GM12878 (cell line): ENCODE data around the gene DGCR8. TPM values are rescaled to one million over a fixed set of nuclear protein-coding genes. Genes with fewer than 3 reads are reported as not detected.

Source experiments
- ATAC-seq: fragments of 200-7000 bp; cut with Tn5 transposase; 3 replicates; pipeline ENCODE4 v1.9.1; 2020; ENCODE audit warnings: mild to moderate bottlenecking, moderate library complexity
- BruUV-seq: library from RNA; stranded (reverse); fragments of 400-500 nt; replicated peaks from 2 replicates; lab custom pipeline; 2021; lab: Mats Ljungman, UMichigan
- CTCF ChIA-PET: fragments of 300-600 bp; sonication (Branson Sonifier 250); formaldehyde crosslinking; extraction: SDS; loops from one replicate; lab custom pipeline; 2021; ENCODE audit warnings: inconsistent platforms; lab: Yijun Ruan, JAX
- POLR2A ChIA-PET: fragments of 350-600 bp; formaldehyde crosslinking; extraction: SDS; loops from one replicate; lab custom pipeline; 2021; ENCODE audit warnings: inconsistent platforms; lab: Charles Lee
- RAD21 ChIA-PET: fragments of 300-600 bp; sonication (Branson Sonifier 250); formaldehyde crosslinking; loops from one replicate; lab custom pipeline; 2023; ENCODE audit warnings: antibody characterized with exemption; ENCODE audit not compliant: unreplicated experiment; lab: Charles Lee
- SMC1A ChIA-PET: fragments of 300-600 bp; sonication (Branson Sonifier 250); formaldehyde crosslinking; loops from one replicate; lab custom pipeline; 2023; ENCODE audit not compliant: unreplicated experiment, uncharacterized antibody; lab: Charles Lee
- DNase-seq: peaks from one replicate; pipeline ENCODE4 v3.0.0-alpha.2; 2011; ENCODE audit warnings: low read depth, low spot score
- FAIRE-seq: peaks from 3 replicates; lab custom pipeline; 2011; peaks lifted over from hg19 to GRCh38; lab: Jason Lieb, UNC
- H2AFZ ChIP-seq: 2 replicates; pipeline ENCODE4 v1.6.0; 2011; ENCODE audit warnings: low read depth, low read length, control low read depth; ENCODE audit not compliant: control insufficient read depth
- H3K27ac ChIP-seq: 2 replicates; pipeline ENCODE4 v1.5.1; 2011; ENCODE audit warnings: control low read depth; ENCODE audit not compliant: control insufficient read depth, insufficient read depth
- H3K27me3 ChIP-seq, 2 experiments: replicated peaks in 1 of 2; 2 replicates each; pipeline versions ENCODE4 v1.6.0 to v1.6.1; 2011; ENCODE audit warnings: low read length in 1 of 2; ENCODE audit not compliant: control insufficient read depth in 2 of 2, insufficient read depth in 2 of 2
- H3K36me3 ChIP-seq, 2 experiments: 2 replicates each; pipeline ENCODE4 v1.5.1; 2011; ENCODE audit warnings: low read length in 1 of 2; ENCODE audit not compliant: control insufficient read depth in 2 of 2, insufficient read depth in 2 of 2
- H3K4me1 ChIP-seq: 2 replicates; pipeline ENCODE4 v1.6.1; 2011; ENCODE audit warnings: mild to moderate bottlenecking, low read length, moderate library complexity, mixed read lengths; ENCODE audit not compliant: control insufficient read depth, insufficient read depth
- H3K4me2 ChIP-seq: 2 replicates; pipeline ENCODE4 v1.6.0; 2011; ENCODE audit warnings: control low read depth; ENCODE audit not compliant: control insufficient read depth, insufficient read depth
- H3K4me3 ChIP-seq: fragments of 200-600 bp; sonication (generic); 2 replicates; pipeline ENCODE4 v1.5.1; 2016
- H3K79me2 ChIP-seq: 2 replicates; pipeline ENCODE4 v1.6.0; 2011; ENCODE audit warnings: low read length; ENCODE audit not compliant: control insufficient read depth, insufficient read depth
- H3K9ac ChIP-seq: 2 replicates; pipeline ENCODE4 v1.8.0; 2011; ENCODE audit warnings: low read length, control low read depth, mixed read lengths; ENCODE audit not compliant: control insufficient read depth, insufficient read depth
- H3K9me3 ChIP-seq: replicated peaks from 3 replicates; pipeline ENCODE4 v1.5.1; 2011; ENCODE audit warnings: mild to moderate bottlenecking, low read length; ENCODE audit not compliant: control insufficient read depth, insufficient read depth
- H4K20me1 ChIP-seq: 2 replicates; pipeline ENCODE4 v1.6.0; 2011; ENCODE audit not compliant: control insufficient read depth, insufficient read depth
- ATF2 ChIP-seq: IDR thresholded peaks from 2 replicates; pipeline ENCODE4 v1.6.1; 2012; ENCODE audit warnings: low read length, inconsistent platforms
- BCL11A ChIP-seq: IDR thresholded peaks from 2 replicates; pipeline ENCODE4 v1.6.1; 2011; ENCODE audit warnings: low read depth, low read length
- BHLHE40 ChIP-seq, 2 experiments: fragments of 450-650 bp in 1 of 2; IDR thresholded peaks; 2 replicates each; pipeline ENCODE4 v1.6.1; 2011 to 2017; ENCODE audit warnings: low read depth in 2 of 2, borderline replicate concordance in 1 of 2, improper control_type of control experiment in 1 of 2, low read length in 1 of 2, mild to moderate bottlenecking in 1 of 2
- IKZF1 ChIP-seq: fragments of 450-650 bp; conservative IDR thresholded peaks from 2 replicates; pipeline ENCODE4 v1.6.1; 2017; ENCODE audit warnings: antibody characterized with exemption, mild to moderate bottlenecking
- MTA2 ChIP-seq: fragments of 450-650 bp; IDR thresholded peaks from 2 replicates; pipeline ENCODE4 v1.6.1; 2016; ENCODE audit warnings: low read depth, mild to moderate bottlenecking, moderate library complexity
- POLR2A ChIP-seq: IDR thresholded peaks from 2 replicates; pipeline ENCODE4 v1.6.1; 2011; ENCODE audit warnings: low read depth, mild to moderate bottlenecking, low read length
- POLR2AphosphoS2 ChIP-seq: IDR thresholded peaks from 2 replicates; pipeline ENCODE4 v1.6.1; 2011; ENCODE audit warnings: low read depth, mild to moderate bottlenecking, low read length, improper control_type of control experiment, moderate library complexity
- RAD51 ChIP-seq: fragments of 450-650 bp; IDR thresholded peaks from 2 replicates; pipeline ENCODE4 v1.6.1; 2016; ENCODE audit warnings: moderate library complexity, mild to moderate bottlenecking, inconsistent platforms
- SIX5 ChIP-seq: IDR thresholded peaks from 2 replicates; pipeline ENCODE4 v1.6.1; 2011; ENCODE audit warnings: mild to moderate bottlenecking, low read depth, low read length, moderate library complexity; ENCODE audit not compliant: severe bottlenecking
- ZNF274 ChIP-seq: IDR thresholded peaks from one replicate; pipeline ENCODE4 v1.8.0; 2011; ENCODE audit not compliant: insufficient read length, insufficient read depth
- WGBS: methylation state at CpG from one replicate; pipeline ENCODE4 v1.1.6; 2016; ENCODE audit warnings: low lambda C conversion rate; ENCODE audit not compliant: insufficient replicate concordance, insufficient coverage; ENCODE audit errors: missing lambda C conversion rate; 5-methylcytosine and 5-hydroxymethylcytosine counted together
- in situ Hi-C: fragments of 300-500 bp; cut with MboI; formaldehyde crosslinking; loops from 9 replicates; pipeline ENCODE4 v1.14.3; 2018; ENCODE audit warnings: mixed read lengths
- intact Hi-C: fragments of 100-400 bp; cut with micrococcal nuclease; formaldehyde crosslinking; loops from one replicate; pipeline ENCODE4 v1.14.2; 2022; ENCODE audit not compliant: unreplicated experiment
- polyA plus RNA-seq, 11 experiments: library from polyadenylated mRNA; depleted of rRNA in 4 of 11; unstranded in 6 of 11; stranded (reverse) in 5 of 11; fragments of >200 nt; fragmentation: Nextera tagmentation in 4 of 11; fragmentation: Illumina TruSeq in 1 of 11; extraction: Ambion mirVana in 4 of 11; extraction: Trizol in 1 of 11; gene quantifications; 1 replicate in 1 of 11; 2 replicates in 10 of 11; pipeline versions ENCODE4 v1.2.1 to v1.2.3, GENCODE V29; 2011 to 2016; ENCODE audit warnings: inconsistent platforms in 2 of 11, missing spikeins in 2 of 11, low read depth in 1 of 11
- total RNA-seq, 4 experiments: library from RNA; depleted of rRNA in 3 of 4; stranded (reverse); fragments of >200 nt in 3 of 4; fragmentation: Illumina TruSeq in 1 of 4; extraction: Trizol in 1 of 4; gene quantifications; 2 replicates each; pipeline versions ENCODE4 v1.2.1 to v1.2.3, GENCODE V29; 2013 to 2021
- TF ChIP-seq, protein P1 (sequence below): fragments of 450-650 bp; IDR thresholded peaks from 2 replicates; pipeline ENCODE4 v1.6.1; 2014; ENCODE audit warnings: mild to moderate bottlenecking

DGCR8 gene
- total and polyA plus RNA-seq, 10 of the 15 experiments (the other 5 are each of a cell fraction or from before 2014, with no cell fraction given), result 1.2 to 35.1 (median 17.2) TPM

DNA sequence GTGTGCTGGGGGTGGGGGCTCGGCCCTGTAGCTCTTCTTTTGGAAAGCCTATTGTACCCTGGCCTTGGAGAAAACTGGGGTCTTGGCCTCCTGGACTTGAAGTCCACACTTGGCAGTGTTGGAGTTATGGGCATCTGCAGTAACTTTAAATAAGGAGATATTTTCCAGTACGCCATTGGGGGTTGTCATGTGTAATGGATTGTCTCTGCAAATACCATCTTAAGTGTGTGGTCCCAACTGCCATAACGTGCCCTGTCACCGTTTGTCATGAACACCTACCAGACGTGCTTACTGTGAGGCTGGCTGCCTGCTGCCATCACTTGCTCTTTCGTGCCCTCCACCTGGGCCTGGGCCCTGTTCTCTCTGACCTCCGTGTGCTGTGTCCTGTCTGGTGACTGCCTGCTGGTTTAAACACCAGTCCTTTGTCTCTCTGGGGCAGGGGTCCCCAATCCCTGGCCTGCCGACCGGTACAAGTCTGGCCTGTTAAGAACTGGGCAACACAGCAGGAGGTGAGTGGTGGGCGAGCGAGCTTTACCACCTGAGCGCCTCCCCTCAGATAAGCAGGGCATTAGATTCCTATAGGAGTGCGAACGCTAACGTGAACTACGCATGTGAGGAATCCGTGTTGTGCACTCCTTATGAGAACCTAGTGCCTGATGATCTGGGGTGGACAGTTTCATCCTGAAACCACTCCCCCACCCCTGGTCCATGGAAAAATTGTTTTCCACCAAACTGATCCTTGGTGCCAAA, 48.0 kb downstream of the DGCR8 start:
- H2AFZ ChIP-seq, result no peak overlapping the region
- peaks cover 20 to 31% of the 10 kb centered on the region in 2 experiments; a peak in 3 of 4 replicates for H3K36me3 ChIP-seq
- 90% methylated on average over 17 of the region's 17 CpGs for WGBS
- H3K4me3 ChIP-seq, result no peak overlapping the region
- no peaks in the 10 kb centered on the region for H3K9me3 ChIP-seq
- H3K4me2 ChIP-seq, result no peak overlapping the region
- CTCF ChIA-PET, result no interaction called here
- H4K20me1 ChIP-seq, result no peaks in the 10 kb centered on the region
- H3K27me3 ChIP-seq, result no peaks in the 10 kb centered on the region
- DNase-seq (no peak), ATAC-seq (no peak), FAIRE-seq (no peak)
- H3K27ac ChIP-seq, result no peak overlapping the region
- RAD21 ChIA-PET, result no interaction called here
- in situ Hi-C loops, result no loop called here
- intact Hi-C loops, result no loop called here
- TF ChIP-seq BCL11A (no peak), RAD51 (no peak), POLR2A (peak; percentile 64), POLR2AphosphoS2 (peak; percentile 43; the same call in 1 of the 2 replicates), SIX5 (no peak), BHLHE40 (IDR thresholded peaks at IDR 0.05; ENCODE audit: borderline replicate concordance in 1 of 2, low read depth in 2 of 2, low read length in 1 of 2) (no peak), IKZF1 (no peak), ATF2 (no peak), MTA2 (no peak), ZNF274 (no peak)
- TF ChIP-seq, protein P1, sequence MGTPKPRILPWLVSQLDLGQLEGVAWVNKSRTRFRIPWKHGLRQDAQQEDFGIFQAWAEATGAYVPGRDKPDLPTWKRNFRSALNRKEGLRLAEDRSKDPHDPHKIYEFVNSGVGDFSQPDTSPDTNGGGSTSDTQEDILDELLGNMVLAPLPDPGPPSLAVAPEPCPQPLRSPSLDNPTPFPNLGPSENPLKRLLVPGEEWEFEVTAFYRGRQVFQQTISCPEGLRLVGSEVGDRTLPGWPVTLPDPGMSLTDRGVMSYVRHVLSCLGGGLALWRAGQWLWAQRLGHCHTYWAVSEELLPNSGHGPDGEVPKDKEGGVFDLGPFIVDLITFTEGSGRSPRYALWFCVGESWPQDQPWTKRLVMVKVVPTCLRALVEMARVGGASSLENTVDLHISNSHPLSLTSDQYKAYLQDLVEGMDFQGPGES, result no peak
- H3K4me1 ChIP-seq, result peaks cover 11% of the 10 kb centered on the region
- POLR2A ChIA-PET, result interaction anchor here (0.5 to 1.8 kb wide), 2 partner anchors 8 to 49 kb away, joined by 4 read pairs; no protein-coding TSS in a partner anchor
- H3K79me2 ChIP-seq, result peaks cover 11% of the 10 kb centered on the region
- no peak overlapping the region for H3K9ac ChIP-seq
- SMC1A ChIA-PET, result no interaction called here
- BruUV-seq, result no TSS peak
